ENCODE measurements around the gene DEPDC7. TPM values are rescaled to one million over a fixed set of nuclear protein-coding genes. Genes with fewer than 3 reads are reported as not detected.

DEPDC7 gene
- total and polyA plus RNA-seq, 2 of the 13 experiments (the other 11 are each of a cell fraction or from before 2014, with no cell fraction given) = 17.3 to 33.3 TPM

DNA sequence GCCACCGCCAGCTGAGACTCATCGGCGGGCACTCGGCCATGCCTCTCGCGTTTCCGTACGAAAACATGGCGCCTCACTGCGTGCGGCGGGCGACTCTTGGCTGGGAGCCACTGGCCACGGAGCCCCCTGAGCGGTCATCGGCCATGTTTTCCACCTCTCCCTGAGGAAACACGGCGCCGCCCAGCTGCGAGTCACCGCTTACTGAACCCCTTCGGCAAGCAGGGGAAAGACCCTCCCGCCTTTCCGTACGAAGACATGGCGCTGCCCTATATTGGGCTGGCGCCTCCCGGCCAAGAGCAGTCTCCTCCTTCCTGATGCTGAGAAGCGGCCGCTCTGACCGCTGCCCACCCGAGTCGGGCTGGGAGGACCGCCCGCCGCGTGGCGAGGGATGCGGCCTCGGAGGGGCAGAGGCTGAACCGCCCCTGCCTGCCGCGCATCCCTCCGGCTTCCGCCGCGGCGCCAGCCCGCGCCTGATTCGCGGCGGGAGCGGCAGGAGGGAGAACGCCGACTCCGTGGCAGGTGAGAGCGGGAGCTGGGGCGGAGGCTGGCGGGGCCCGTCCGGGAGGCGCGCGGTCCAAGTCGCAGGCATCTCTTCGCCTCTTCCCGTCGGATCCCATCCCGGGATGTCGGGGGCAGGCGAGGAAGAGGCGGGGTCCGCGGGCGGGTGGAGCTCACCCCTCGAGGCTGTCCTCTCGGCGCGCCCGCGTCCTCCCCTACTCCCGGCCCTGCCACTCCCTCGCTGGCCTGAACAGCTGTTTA is 23.8 kb downstream of the DEPDC7 start, which contains the start of gene TCP11L1 (continued):
- TF ChIP-seq, protein P1, sequence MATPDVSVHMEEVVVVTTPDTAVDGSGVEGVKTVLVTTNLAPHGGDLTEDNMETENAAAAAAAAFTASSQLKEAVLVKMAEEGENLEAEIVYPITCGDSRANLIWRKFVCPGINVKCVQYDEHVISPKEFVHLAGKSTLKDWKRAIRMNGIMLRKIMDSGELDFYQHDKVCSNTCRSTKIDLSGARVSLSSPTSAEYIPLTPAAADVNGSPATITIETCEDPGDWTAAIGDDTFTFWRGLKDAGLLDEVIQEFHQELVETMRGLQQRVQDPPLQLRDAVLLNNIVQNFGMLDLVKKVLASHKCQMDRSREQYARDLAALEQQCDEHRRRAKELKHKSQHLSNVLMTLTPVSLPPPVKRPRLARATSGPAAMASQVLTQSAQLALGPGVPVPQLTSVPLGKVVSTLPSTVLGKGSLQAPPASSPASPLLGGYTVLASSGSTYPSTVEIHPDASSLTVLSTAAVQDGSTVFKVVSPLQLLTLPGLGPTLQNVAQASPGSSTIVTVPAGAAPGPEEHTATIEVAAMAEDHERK (CRISPR knock-in tag; IDR thresholded peaks at IDR 0.05; ENCODE audit: low read depth) = 0 out of 2 replicates have a peak, but pooled peaks have one; percentile 32
- TF ChIP-seq, protein P2, sequence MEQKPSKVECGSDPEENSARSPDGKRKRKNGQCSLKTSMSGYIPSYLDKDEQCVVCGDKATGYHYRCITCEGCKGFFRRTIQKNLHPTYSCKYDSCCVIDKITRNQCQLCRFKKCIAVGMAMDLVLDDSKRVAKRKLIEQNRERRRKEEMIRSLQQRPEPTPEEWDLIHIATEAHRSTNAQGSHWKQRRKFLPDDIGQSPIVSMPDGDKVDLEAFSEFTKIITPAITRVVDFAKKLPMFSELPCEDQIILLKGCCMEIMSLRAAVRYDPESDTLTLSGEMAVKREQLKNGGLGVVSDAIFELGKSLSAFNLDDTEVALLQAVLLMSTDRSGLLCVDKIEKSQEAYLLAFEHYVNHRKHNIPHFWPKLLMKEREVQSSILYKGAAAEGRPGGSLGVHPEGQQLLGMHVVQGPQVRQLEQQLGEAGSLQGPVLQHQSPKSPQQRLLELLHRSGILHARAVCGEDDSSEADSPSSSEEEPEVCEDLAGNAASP (CRISPR knock-in tag; IDR thresholded peaks at IDR 0.05; ENCODE audit: borderline replicate concordance) = peak; percentile 14
- TF ChIP-seq ZNF138 (CRISPR knock-in tag; IDR thresholded peaks at IDR 0.05; ENCODE audit: low read depth) (no peak), ZNF552 (CRISPR knock-in tag; IDR thresholded peaks at IDR 0.05; ENCODE audit: borderline replicate concordance) (no peak), HOXA3 (CRISPR knock-in tag; IDR thresholded peaks at IDR 0.05) (peak; percentile 97), TCF7L2 (IDR thresholded peaks at IDR 0.05; ENCODE audit: low read depth, low read length) (no peak), ZMYM2 (CRISPR knock-in tag; IDR thresholded peaks at IDR 0.05) (no peak), ZNF292 (CRISPR knock-in tag; IDR thresholded peaks at IDR 0.05; ENCODE audit: borderline replicate concordance, low read depth) (no peak), ZNF253 (CRISPR knock-in tag; IDR thresholded peaks at IDR 0.05; ENCODE audit: borderline replicate concordance) (no peak), ZZZ3 (CRISPR knock-in tag; IDR thresholded peaks at IDR 0.05; ENCODE audit: borderline replicate concordance) (no peak), ZNF746 (CRISPR knock-in tag; IDR thresholded peaks at IDR 0.05) (no peak), ZNF280B (CRISPR knock-in tag; IDR thresholded peaks at IDR 0.05; ENCODE audit: borderline replicate concordance) (no peak), BCL3 (CRISPR knock-in tag; IDR thresholded peaks at IDR 0.05) (no peak; the same call in 1 of the 2 replicates), MXI1 (IDR thresholded peaks at IDR 0.05; ENCODE audit: borderline replicate concordance, low read depth, low read length) (peak; percentile 61; the same call in 1 of the 3 replicates)
- TF ChIP-seq, protein P3, sequence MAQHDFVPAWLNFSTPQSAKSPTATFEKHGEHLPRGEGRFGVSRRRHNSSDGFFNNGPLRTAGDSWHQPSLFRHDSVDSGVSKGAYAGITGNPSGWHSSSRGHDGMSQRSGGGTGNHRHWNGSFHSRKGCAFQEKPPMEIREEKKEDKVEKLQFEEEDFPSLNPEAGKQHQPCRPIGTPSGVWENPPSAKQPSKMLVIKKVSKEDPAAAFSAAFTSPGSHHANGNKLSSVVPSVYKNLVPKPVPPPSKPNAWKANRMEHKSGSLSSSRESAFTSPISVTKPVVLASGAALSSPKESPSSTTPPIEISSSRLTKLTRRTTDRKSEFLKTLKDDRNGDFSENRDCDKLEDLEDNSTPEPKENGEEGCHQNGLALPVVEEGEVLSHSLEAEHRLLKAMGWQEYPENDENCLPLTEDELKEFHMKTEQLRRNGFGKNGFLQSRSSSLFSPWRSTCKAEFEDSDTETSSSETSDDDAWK (CRISPR knock-in tag; IDR thresholded peaks at IDR 0.05) = no peak
- TF ChIP-seq, protein P4, sequence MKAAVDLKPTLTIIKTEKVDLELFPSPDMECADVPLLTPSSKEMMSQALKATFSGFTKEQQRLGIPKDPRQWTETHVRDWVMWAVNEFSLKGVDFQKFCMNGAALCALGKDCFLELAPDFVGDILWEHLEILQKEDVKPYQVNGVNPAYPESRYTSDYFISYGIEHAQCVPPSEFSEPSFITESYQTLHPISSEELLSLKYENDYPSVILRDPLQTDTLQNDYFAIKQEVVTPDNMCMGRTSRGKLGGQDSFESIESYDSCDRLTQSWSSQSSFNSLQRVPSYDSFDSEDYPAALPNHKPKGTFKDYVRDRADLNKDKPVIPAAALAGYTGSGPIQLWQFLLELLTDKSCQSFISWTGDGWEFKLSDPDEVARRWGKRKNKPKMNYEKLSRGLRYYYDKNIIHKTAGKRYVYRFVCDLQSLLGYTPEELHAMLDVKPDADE (CRISPR knock-in tag; IDR thresholded peaks at IDR 0.05) = no peak
- TF ChIP-seq, protein P5, sequence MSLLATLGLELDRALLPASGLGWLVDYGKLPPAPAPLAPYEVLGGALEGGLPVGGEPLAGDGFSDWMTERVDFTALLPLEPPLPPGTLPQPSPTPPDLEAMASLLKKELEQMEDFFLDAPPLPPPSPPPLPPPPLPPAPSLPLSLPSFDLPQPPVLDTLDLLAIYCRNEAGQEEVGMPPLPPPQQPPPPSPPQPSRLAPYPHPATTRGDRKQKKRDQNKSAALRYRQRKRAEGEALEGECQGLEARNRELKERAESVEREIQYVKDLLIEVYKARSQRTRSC (CRISPR knock-in tag; IDR thresholded peaks at IDR 0.05; ENCODE audit: low read depth) = 0 out of 2 replicates have a peak, but pooled peaks have one; percentile 50
